Measurements from ENCODE around the gene DIDO1.

Gene DIDO1

GRCh38 chr20:62880147-62880934 lies 46.0 kb downstream of the DIDO1 start:
- DNase-seq (ENCODE audit: extremely low spot score): no peak
- CTCF ChIA-PET: interaction anchor here (1.0 kb wide), 1 partner anchor 28 kb away, joined by 3 read pairs; no protein-coding TSS in a partner anchor
- POLR2A ChIA-PET: no interaction called here
- no peak for TF ChIP-seq CTCF (IDR thresholded peaks at IDR 0.05; ENCODE audit: control extremely low read depth, extremely low read depth, low read depth, missing control alignments)

GRCh38 chr20:62879275-62880146 lies 46.8 kb downstream of the DIDO1 start:
- ChIA-PET CTCF (interaction anchor here (1.2 kb wide), 1 partner anchor 10 kb away, joined by 3 read pairs; no protein-coding TSS in a partner anchor), POLR2A (no interaction called here)
- TF ChIP-seq CTCF (IDR thresholded peaks at IDR 0.05; ENCODE audit: control extremely low read depth, extremely low read depth, low read depth, missing control alignments): no peak
- DNase-seq (ENCODE audit: extremely low spot score): no peak

DNA sequence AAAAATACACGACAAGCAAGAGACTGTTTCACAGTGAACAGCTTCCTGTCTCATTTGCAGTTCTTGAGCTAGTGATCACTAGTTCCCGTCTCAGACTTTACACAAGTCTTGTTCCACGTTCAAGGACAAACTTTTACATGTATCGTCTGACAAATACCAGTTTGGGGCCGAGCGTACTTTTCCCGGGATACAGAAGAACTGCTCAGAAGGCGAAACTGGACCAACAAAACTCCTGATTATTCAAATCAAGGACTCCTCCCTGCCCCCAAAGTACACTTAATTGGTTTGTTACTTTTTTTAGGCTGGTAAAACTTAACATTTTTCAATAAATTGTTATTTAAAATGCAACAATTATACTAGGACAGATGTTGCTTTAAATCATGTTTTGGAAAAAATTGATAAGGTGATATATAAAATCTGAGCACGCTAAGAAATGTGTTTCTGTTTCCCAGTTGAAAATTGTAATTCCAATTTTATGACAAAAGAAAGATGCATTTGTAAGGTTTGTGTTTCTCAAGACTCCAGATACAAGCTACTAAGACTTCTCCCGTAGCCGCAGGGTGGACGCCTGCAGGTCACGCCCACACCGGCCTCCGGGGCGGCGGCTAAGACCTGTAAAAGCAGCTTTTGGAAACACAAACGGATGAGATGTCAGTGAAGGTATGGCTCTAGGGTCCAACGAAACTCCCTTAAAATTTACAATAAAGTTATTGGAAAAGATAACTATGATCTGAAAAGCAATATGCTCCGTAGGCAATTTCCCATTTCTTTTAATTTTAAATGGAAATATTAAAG lies 47.9 kb downstream of the DIDO1 start:
- no peak for DNase-seq (ENCODE audit: extremely low spot score)
- no peak for TF ChIP-seq CTCF (IDR thresholded peaks at IDR 0.05; ENCODE audit: control extremely low read depth, extremely low read depth, low read depth, missing control alignments)
- CTCF ChIA-PET: interaction anchor here (1.1 to 1.2 kb wide), 3 partner anchors 10 to 13 kb away, joined by 3 read pairs; no protein-coding TSS in a partner anchor
- POLR2A ChIA-PET: no interaction called here

DNA sequence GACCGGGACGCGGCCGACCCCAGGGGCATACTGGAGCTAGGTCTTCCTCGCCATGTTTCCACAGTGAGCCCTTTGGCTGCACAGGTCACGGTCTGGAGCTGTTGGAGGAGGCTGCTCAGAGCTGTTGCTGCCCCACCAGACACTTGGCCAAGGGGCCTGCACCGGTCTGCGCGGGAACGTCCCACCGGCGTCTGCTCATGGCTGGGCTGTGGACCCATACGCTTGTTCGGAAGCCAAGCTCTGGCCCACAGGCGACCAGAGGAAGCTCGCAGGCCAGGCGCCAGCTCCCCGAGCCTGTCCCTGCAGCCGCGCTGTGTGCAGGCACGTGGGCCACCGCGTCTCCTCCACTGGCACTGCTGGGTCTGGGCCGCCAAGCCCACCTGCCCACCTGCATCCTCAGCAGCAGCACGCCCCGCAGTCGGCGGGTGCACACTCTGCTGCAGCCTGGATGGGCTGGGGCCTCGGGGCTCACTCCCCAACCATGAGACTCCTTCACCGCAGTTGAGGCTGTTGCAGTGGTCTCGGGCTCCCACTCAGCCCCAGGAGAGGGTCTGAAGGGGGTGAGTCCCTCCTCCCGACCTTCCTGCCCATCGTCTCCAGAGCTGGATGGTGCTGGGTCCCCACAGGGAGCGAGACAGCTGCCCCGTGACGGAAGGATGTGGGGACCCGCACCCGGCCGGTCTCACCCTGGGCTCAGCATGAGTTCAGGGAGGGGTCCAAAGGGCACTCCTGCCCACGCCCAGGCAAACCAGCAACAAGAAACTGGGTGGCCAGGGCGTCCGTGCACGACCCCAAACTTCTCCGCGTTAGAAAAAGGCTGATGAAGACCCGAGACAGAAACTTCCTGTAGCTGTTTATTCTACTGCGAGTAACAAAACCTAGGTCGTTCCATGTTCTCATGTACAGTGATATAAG lies 49.1 kb downstream of the DIDO1 start:
- ChIA-PET CTCF (interaction anchor here (0.6 to 3.2 kb wide), 6 partner anchors 9 to 346 kb away, joined by 3 to 25 read pairs (median 3); no protein-coding TSS in a partner anchor), POLR2A (no interaction called here)
- no peak for DNase-seq (ENCODE audit: extremely low spot score)
- TF ChIP-seq CTCF (IDR thresholded peaks at IDR 0.05; ENCODE audit: control extremely low read depth, extremely low read depth, low read depth, missing control alignments): no peak

DNA sequence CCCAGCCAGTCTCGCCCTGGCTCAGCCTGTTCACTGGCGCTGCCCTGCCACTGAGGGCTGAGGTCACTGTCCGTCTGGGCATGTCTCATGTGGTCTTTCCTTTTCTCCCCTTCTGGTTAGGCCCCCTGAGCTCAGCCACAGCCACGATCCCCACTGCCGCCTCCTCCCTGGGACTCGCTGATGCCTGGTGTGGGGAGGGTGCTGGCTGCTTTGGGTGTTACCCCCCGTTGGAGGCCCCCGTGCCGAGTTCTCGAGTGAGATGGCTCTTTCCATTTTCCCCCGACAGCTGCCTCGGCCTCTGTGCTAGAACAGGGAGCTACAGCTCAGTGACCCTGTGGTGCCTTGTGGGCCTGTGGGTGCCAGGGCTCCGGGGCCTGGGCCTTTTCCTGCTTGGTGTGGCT lies 49.8 kb downstream of the DIDO1 start:
- DNase-seq (ENCODE audit: extremely low spot score): no peak
- no peak for TF ChIP-seq CTCF (IDR thresholded peaks at IDR 0.05; ENCODE audit: control extremely low read depth, extremely low read depth, low read depth, missing control alignments)
- ChIA-PET CTCF (interaction anchor here (1.4 to 3.2 kb wide), 6 partner anchors 9 to 347 kb away, joined by 3 to 25 read pairs (median 3); no protein-coding TSS in a partner anchor), POLR2A (no interaction called here)
